ENCODE data around the gene UBASH3A. TPM values are rescaled to one million over a fixed set of nuclear protein-coding genes. Genes with fewer than 3 reads are reported as not detected.

Gene UBASH3A
- total RNA-seq, 2 donors from 2014 or later: 0.23 to 1.8 TPM

GRCh38 chr21:42373908-42374455, 29.7 kb upstream of the UBASH3A start:
- no peaks in the 10 kb centered on the region for H3K9me3 ChIP-seq
- no peaks in the 10 kb centered on the region for H3K36me3 ChIP-seq
- intact Hi-C loops (cut with DNase I): no loop called here
- H3K4me3 ChIP-seq: no peak overlapping the region
- H3K27me3 ChIP-seq (replicated peaks; ENCODE audit: insufficient read depth): no peaks in the 10 kb centered on the region
- H3K27ac ChIP-seq: no peak overlapping the region
- TF ChIP-seq POLR2AphosphoS5 (IDR thresholded peaks at IDR 0.05) (no peak), CTCF (IDR thresholded peaks at IDR 0.05) (no peak), POLR2A (IDR thresholded peaks at IDR 0.05) (no peak)
- WGBS: 91% methylated on average over 16 of the region's 16 CpGs
- H3K4me1 ChIP-seq (replicated peaks): peaks cover 6% of the 10 kb centered on the region
- DNase-seq (ENCODE audit: low spot score): no peak

DNA sequence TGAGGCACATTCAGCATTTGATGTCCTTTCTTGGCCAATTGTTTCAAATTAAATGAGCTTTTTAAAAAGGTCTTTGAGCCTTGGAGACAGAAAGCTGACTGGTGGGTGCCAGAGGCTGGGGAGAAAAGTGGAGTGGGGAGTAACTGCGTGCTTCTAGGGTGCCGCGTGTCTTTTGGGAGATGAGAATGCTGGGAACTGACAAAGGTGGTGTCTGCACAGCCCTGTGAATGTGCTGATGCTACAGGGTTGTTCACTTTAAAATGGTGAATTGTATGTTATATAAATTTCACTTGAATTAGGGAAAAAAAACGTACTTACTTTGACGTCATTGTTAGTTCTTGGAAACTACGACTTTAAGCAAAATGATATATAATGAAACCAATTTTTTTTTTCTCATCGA, 29.2 kb upstream of the UBASH3A start:
- Histone ChIP-seq H3K27me3 (replicated peaks; ENCODE audit: insufficient read depth) (no peaks in the 10 kb centered on the region), H3K4me1 (replicated peaks) (peaks cover 6% of the 10 kb centered on the region), H3K9me3 (no peaks in the 10 kb centered on the region), H3K4me3 (no peak overlapping the region), H3K36me3 (no peaks in the 10 kb centered on the region), H3K27ac (no peak overlapping the region)
- WGBS: 67% methylated on average over 7 of the region's 7 CpGs
- intact Hi-C loops (cut with DNase I): no loop called here
- DNase-seq (ENCODE audit: low spot score): no peak
- TF ChIP-seq POLR2A (IDR thresholded peaks at IDR 0.05) (no peak), POLR2AphosphoS5 (IDR thresholded peaks at IDR 0.05) (no peak), CTCF (IDR thresholded peaks at IDR 0.05) (no peak)

DNA sequence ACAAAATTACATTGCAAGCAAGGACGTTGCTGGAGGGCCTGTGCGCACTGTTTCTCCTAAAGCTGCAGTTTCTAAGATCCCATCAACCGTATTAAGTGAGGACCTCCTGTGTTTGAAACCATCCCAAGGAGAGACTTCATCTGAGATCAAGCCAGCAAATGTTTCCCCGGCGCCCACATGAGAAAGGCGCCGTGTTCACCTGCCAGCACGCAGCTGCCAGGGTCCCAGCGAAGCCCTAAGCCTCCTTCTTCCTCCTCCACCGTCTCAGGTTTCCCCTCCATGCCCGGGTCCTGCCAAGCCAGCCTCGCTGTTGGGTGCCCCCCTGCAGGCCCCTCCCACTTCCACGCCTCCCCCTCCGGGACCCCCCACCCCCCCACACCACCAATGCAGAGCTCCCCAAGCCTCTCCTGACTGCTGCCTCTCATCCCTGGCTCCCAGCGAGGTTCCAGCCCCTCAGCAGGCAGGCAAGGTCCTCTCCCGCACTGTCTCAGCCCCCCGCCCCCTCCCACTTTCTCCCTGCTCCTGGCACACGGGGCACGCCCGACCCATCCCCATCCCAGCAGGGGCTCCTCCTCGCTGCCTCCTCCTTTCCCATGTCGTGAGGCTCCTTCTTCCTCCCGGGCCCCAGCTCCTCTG, 28.7 kb upstream of the UBASH3A start:
- TF ChIP-seq CTCF (IDR thresholded peaks at IDR 0.05) (no peak), POLR2A (IDR thresholded peaks at IDR 0.05) (no peak), POLR2AphosphoS5 (IDR thresholded peaks at IDR 0.05) (no peak)
- no peak overlapping the region for H3K27ac ChIP-seq
- H3K36me3 ChIP-seq: no peaks in the 10 kb centered on the region
- intact Hi-C loops (cut with DNase I): no loop called here
- no peak overlapping the region for H3K4me3 ChIP-seq
- DNase-seq (ENCODE audit: low spot score): no peak
- peaks cover 6% of the 10 kb centered on the region for H3K4me1 ChIP-seq (replicated peaks)
- no peaks in the 10 kb centered on the region for H3K9me3 ChIP-seq
- no peaks in the 10 kb centered on the region for H3K27me3 ChIP-seq (replicated peaks; ENCODE audit: insufficient read depth)
- WGBS: 18% methylated on average over 23 of the region's 23 CpGs

- no peaks in the 10 kb centered on the region for H3K9me3 ChIP-seq
Observed at GRCh38 chr21:42375506-42375905, 28.2 kb upstream of the UBASH3A start.

More at GRCh38 chr21:42375506-42375905, 28.2 kb upstream of the UBASH3A start:
- TF ChIP-seq CTCF (IDR thresholded peaks at IDR 0.05) (no peak), POLR2A (IDR thresholded peaks at IDR 0.05) (no peak), POLR2AphosphoS5 (IDR thresholded peaks at IDR 0.05) (no peak)
- 59% methylated on average over 11 of the region's 11 CpGs for WGBS
- no peaks in the 10 kb centered on the region for H3K36me3 ChIP-seq
- DNase-seq (ENCODE audit: low spot score): no peak
- H3K4me1 ChIP-seq (replicated peaks): peaks cover 6% of the 10 kb centered on the region
- intact Hi-C loops (cut with DNase I): no loop called here
- no peak overlapping the region for H3K27ac ChIP-seq
- no peak overlapping the region for H3K4me3 ChIP-seq
- H3K27me3 ChIP-seq (replicated peaks; ENCODE audit: insufficient read depth): no peaks in the 10 kb centered on the region
